HepG2 (cell line): Measurements from ENCODE around the gene POU2AF3. TPM values are rescaled to one million over a fixed set of nuclear protein-coding genes. Genes with fewer than 3 reads are reported as not detected.

Experiments
- ATAC-seq: fragments of 200-7000 bp; cut with Tn5 transposase; 3 replicates; pipeline ENCODE4 v1.9.1; 2020; ENCODE audit warnings: mild to moderate bottlenecking, moderate library complexity
- BruUV-seq: library from RNA; stranded (reverse); fragments of 400-500 nt; replicated peaks from 2 replicates; lab custom pipeline; 2021; lab: Mats Ljungman, UMichigan
- CTCF ChIA-PET: fragments of 300-600 bp; formaldehyde crosslinking; extraction: SDS; loops from one replicate; lab custom pipeline; 2021; ENCODE audit warnings: low total read pairs, inconsistent platforms, low intra/inter-chr PET ratio; lab: Yijun Ruan, JAX
- POLR2A ChIA-PET: fragments of 350-600 bp; sonication (Branson Sonifier 250); formaldehyde crosslinking; loops from one replicate; lab custom pipeline; 2020; ENCODE audit warnings: antibody characterized with exemption, inconsistent platforms; lab: Yijun Ruan, JAX
- DNase-seq: peaks from one replicate; pipeline ENCODE4 v3.0.0-alpha.2; 2015; ENCODE audit warnings: low spot score
- FAIRE-seq: peaks from 3 replicates; lab custom pipeline; 2011; peaks lifted over from hg19 to GRCh38; lab: Jason Lieb, UNC
- H2AFZ ChIP-seq: one replicate; pipeline ENCODE4 v1.6.1; 2011; ENCODE audit warnings: low read length, inconsistent platforms
- H3K27ac ChIP-seq: fragments of 300-600 bp; 3 replicates; pipeline ENCODE4 v1.8.0; 2011; ENCODE audit warnings: mixed run types, mild to moderate bottlenecking, mixed read lengths, low read length, inconsistent platforms; ENCODE audit not compliant: insufficient read depth; ENCODE audit errors: extremely low read length
- H3K27me3 ChIP-seq, 2 experiments: fragments of 200-600 bp in 1 of 2; 2 replicates in 1 of 2; 3 replicates in 1 of 2; pipeline versions ENCODE4 v1.6.0 to v1.8.0; 2011; ENCODE audit warnings: low read length in 2 of 2, mild to moderate bottlenecking in 2 of 2, moderate library complexity in 2 of 2, inconsistent platforms in 1 of 2; ENCODE audit not compliant: insufficient read depth in 2 of 2, control insufficient read depth in 1 of 2
- H3K36me3 ChIP-seq, 2 experiments: fragments of 200-600 bp in 1 of 2; replicated peaks in 1 of 2; 2 replicates in 1 of 2; 3 replicates in 1 of 2; pipeline versions ENCODE4 v1.5.1 to v1.8.0; 2011; ENCODE audit warnings: low read length in 2 of 2, inconsistent platforms in 1 of 2; ENCODE audit not compliant: insufficient read depth in 2 of 2, control insufficient read depth in 1 of 2
- H3K4me1 ChIP-seq: 2 replicates; pipeline ENCODE4 v1.5.1; 2012; ENCODE audit warnings: low read length, inconsistent platforms; ENCODE audit not compliant: insufficient read depth
- H3K4me2 ChIP-seq: 2 replicates; pipeline ENCODE4 v1.6.0; 2011; ENCODE audit warnings: low read depth, low read length, inconsistent platforms
- H3K4me3 ChIP-seq, 3 experiments: fragments of 200-600 bp in 1 of 3; sonication (generic), shearing (Covaris generic) in 1 of 3; replicated peaks in 1 of 3; 2 replicates each; pipeline ENCODE4 v1.5.1; 2011 to 2016; ENCODE audit warnings: low read length in 3 of 3, inconsistent platforms in 2 of 3, low read depth in 2 of 3, mild to moderate bottlenecking in 2 of 3, control low read depth in 1 of 3, mixed read lengths in 1 of 3; ENCODE audit not compliant: insufficient read depth in 1 of 3
- H3K79me2 ChIP-seq: one replicate; pipeline ENCODE4 v1.6.1; 2011; ENCODE audit warnings: low read length, inconsistent platforms; ENCODE audit not compliant: insufficient read depth
- H3K9ac ChIP-seq: 2 replicates; pipeline ENCODE4 v1.6.0; 2011; ENCODE audit warnings: mild to moderate bottlenecking, low read depth, low read length, inconsistent platforms; ENCODE audit not compliant: insufficient read depth
- H3K9me3 ChIP-seq: 2 replicates; pipeline ENCODE4 v1.5.1; 2012; ENCODE audit warnings: mild to moderate bottlenecking, low read length
- H4K20me1 ChIP-seq: 2 replicates; pipeline ENCODE4 v1.6.0; 2011; ENCODE audit warnings: inconsistent platforms, mild to moderate bottlenecking, low read length, moderate library complexity; ENCODE audit not compliant: insufficient read depth
- ATRX ChIP-seq: sonication (generic); formaldehyde crosslinking; IDR thresholded peaks from 2 replicates; pipeline ENCODE4 v1.4.0; 2020; ENCODE audit warnings: missing genetic modification reagents, borderline replicate concordance
- CENPX ChIP-seq: sonication (generic); formaldehyde crosslinking; IDR thresholded peaks from 2 replicates; pipeline ENCODE4 v1.9.0; 2021; ENCODE audit warnings: mild to moderate bottlenecking, missing genetic modification reagents, moderate library complexity
- FOSL2 ChIP-seq: sonication (generic); formaldehyde crosslinking; IDR thresholded peaks from 2 replicates; pipeline ENCODE4 v1.4.0; 2020; ENCODE audit warnings: missing genetic modification reagents
- RXRA ChIP-seq: sonication (generic); formaldehyde crosslinking; IDR thresholded peaks from 2 replicates; pipeline ENCODE4 v1.5.1; 2020; ENCODE audit warnings: missing genetic modification reagents
- SSRP1 ChIP-seq: IDR thresholded peaks from 2 replicates; pipeline ENCODE4 v1.6.1; 2016; ENCODE audit warnings: control low read depth
- TCF12 ChIP-seq, 2 experiments: fragments of 450-650 bp in 1 of 2; sonication (generic) in 1 of 2; formaldehyde crosslinking in 1 of 2; IDR thresholded peaks; 2 replicates each; pipeline versions ENCODE4 v1.6.1 to v1.8.0; 2017 to 2022; ENCODE audit warnings: antibody characterized with exemption in 1 of 2, mild to moderate bottlenecking in 1 of 2, missing genetic modification reagents in 1 of 2, moderate library complexity in 1 of 2
- XRCC5 ChIP-seq: fragments of 200-400 bp; formaldehyde crosslinking; optimal IDR thresholded peaks from 2 replicates; pipeline ENCODE3; 2017; ENCODE audit warnings: mild to moderate bottlenecking, low read length
- ZNF333 ChIP-seq: sonication (generic); formaldehyde crosslinking; IDR thresholded peaks from 2 replicates; pipeline ENCODE4 v1.4.0; 2020; ENCODE audit warnings: mild to moderate bottlenecking, missing genetic modification reagents, borderline replicate concordance
- WGBS: methylation state at CpG from one replicate; pipeline ENCODE4 v1.1.6; 2017; ENCODE audit warnings: low lambda C conversion rate; 5-methylcytosine and 5-hydroxymethylcytosine counted together
- in situ Hi-C: cut with HindIII; loops from 2 replicates; pipeline ENCODE4 v1.10.0; 2017; ENCODE audit warnings: low pct_unique_long_range_greater_than_20kb; ENCODE audit not compliant: extremely low pct_ligation_motif_present
- intact Hi-C: fragments of 100-400 bp; cut with micrococcal nuclease; formaldehyde crosslinking; loops from one replicate; pipeline ENCODE4 v1.10.0; 2022; ENCODE audit not compliant: unreplicated experiment
- polyA plus RNA-seq, 8 experiments: library from polyadenylated mRNA; depleted of rRNA in 3 of 8; stranded (reverse) in 7 of 8; unstranded in 1 of 8; fragments of >200 nt; fragmentation: Illumina TruSeq in 4 of 8; extraction: Trizol in 4 of 8; gene quantifications; 2 replicates each; pipeline versions ENCODE4 v1.2.1 to v1.2.3, GENCODE V29; 2011 to 2016; ENCODE audit warnings: low read depth in 4 of 8, missing spikeins in 1 of 8, mixed read lengths in 1 of 8; ENCODE audit not compliant: insufficient read depth in 1 of 8
- total RNA-seq, 5 experiments: library from RNA; depleted of rRNA; stranded (reverse); fragments of >200 nt; fragmentation: Illumina TruSeq; extraction: Trizol; gene quantifications; 2 replicates each; pipeline ENCODE4 v1.2.3, GENCODE V29; 2016; ENCODE audit warnings: low read depth in 1 of 5
- TF ChIP-seq, protein P1 (sequence below): sonication (generic); formaldehyde crosslinking; IDR thresholded peaks from 2 replicates; pipeline ENCODE4 v1.4.0; 2020; ENCODE audit warnings: missing genetic modification reagents
- TF ChIP-seq, protein P2 (sequence below): sonication (generic); formaldehyde crosslinking; IDR thresholded peaks from 2 replicates; pipeline ENCODE4 v1.9.0; 2021; ENCODE audit warnings: missing genetic modification reagents, mild to moderate bottlenecking, borderline replicate concordance
- TF ChIP-seq, protein P3 (sequence below), 2 experiments: fragments of 450-650 bp in 1 of 2; sonication (generic) in 1 of 2; formaldehyde crosslinking; IDR thresholded peaks; 2 replicates each; pipeline versions ENCODE4 v1.5.0 to v1.8.0; 2020 to 2022; ENCODE audit warnings: mild to moderate bottlenecking in 1 of 2, missing genetic modification reagents in 1 of 2
- TF ChIP-seq, protein P4 (sequence below): sonication (generic); formaldehyde crosslinking; IDR thresholded peaks from 2 replicates; pipeline ENCODE4 v1.4.0; 2020; ENCODE audit warnings: missing genetic modification reagents, borderline replicate concordance

POU2AF3 gene
- total and polyA plus RNA-seq, 2 of the 13 experiments (the other 11 are each of a cell fraction or from before 2014, with no cell fraction given), result 7.8 to 71.2 TPM

DNA sequence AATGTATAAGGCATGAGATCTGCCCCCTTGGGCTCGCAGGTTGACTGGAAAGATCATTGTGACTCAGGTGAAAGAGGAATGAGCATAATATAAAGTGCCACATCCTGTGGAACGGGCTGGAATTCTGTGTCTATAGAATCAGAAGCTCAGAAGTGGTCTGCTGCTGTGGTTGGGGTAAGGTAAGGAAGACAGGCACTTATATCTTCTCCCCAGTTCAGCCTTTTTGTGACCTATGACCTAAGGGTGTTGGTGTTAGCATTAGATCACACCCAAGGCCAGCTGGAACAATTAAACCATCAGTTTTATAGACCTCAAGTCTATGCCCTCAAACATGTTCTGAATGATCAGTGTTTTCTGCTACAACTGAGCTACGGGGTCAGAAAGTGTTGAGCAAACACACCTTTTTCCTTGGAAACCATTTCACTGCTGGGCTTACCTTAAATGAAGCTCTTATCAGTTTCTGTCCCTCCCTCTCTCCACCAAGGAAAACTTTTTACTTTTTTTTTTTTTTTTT is 15.7 kb upstream of the POU2AF3 start:
- CTCF ChIA-PET, result interaction anchor here (0.6 to 5.8 kb wide), 7 partner anchors 17 to 796 kb away, joined by 3 to 108 read pairs (median 5); no protein-coding TSS in a partner anchor
- in situ Hi-C loops, result loop anchor here (5.0 kb wide), 1 partner anchor 140 kb away; no protein-coding TSS in a partner anchor

More for the DNA sequence above, 15.7 kb upstream of the POU2AF3 start:
- intact Hi-C loops, result loop anchor here (1.0 to 2.0 kb wide), 4 partner anchors 16 to 164 kb away; partner anchors contain the start of gene POU2AF3
- Histone ChIP-seq H3K9ac (no peak overlapping the region), H3K36me3 (no peaks in the 10 kb centered on the region), H3K79me2 (no peaks in the 10 kb centered on the region), H3K27me3 (peaks cover 0 to 6% of the 10 kb centered on the region in 2 experiments; a peak in 1 of 5 replicates), H2AFZ (peak overlapping the region; percentile 18), H3K4me2 (0 out of 2 replicates have a peak overlapping the region, but pooled peaks have one; percentile 29), H3K27ac (no peak overlapping the region), H4K20me1 (no peaks in the 10 kb centered on the region), H3K4me1 (peaks cover 67% of the 10 kb centered on the region), H3K4me3 (no peak overlapping the region), H3K9me3 (no peaks in the 10 kb centered on the region)
- FAIRE-seq (no peak), ATAC-seq (no peak), DNase-seq (no peak)
- POLR2A ChIA-PET, result interaction anchor here (0.8 to 2.8 kb wide), 3 partner anchors 16 to 140 kb away, joined by 3 to 9 read pairs (median 4); partner anchors contain the start of gene POU2AF3
- BruUV-seq, result no TSS peak
- 60% methylated on average over 3 of the region's 3 CpGs for WGBS
- no peak for TF ChIP-seq FOSL2 (CRISPR knock-in tag)
- no peak for TF ChIP-seq SSRP1 (CRISPR knock-in tag)
- TF ChIP-seq TCF12 (IDR thresholded peaks at IDR 0.05), result no peak
- no peak for TF ChIP-seq TCF12 (CRISPR knock-in tag; IDR thresholded peaks at IDR 0.05)
- TF ChIP-seq, protein P1, sequence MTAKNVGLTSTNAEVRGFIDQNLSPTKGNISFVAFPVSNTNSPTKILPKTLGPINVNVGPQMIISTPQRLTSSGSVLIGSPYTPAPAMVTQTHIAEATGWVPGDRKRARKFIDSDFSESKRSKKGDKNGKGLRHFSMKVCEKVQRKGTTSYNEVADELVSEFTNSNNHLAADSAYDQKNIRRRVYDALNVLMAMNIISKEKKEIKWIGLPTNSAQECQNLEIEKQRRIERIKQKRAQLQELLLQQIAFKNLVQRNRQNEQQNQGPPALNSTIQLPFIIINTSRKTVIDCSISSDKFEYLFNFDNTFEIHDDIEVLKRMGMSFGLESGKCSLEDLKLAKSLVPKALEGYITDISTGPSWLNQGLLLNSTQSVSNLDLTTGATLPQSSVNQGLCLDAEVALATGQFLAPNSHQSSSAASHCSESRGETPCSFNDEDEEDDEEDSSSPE (CRISPR knock-in tag), result no peak
- TF ChIP-seq ZNF333 (CRISPR knock-in tag), result no peak
- TF ChIP-seq, protein P2, sequence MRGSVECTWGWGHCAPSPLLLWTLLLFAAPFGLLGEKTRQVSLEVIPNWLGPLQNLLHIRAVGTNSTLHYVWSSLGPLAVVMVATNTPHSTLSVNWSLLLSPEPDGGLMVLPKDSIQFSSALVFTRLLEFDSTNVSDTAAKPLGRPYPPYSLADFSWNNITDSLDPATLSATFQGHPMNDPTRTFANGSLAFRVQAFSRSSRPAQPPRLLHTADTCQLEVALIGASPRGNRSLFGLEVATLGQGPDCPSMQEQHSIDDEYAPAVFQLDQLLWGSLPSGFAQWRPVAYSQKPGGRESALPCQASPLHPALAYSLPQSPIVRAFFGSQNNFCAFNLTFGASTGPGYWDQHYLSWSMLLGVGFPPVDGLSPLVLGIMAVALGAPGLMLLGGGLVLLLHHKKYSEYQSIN (CRISPR knock-in tag), result no peak
- TF ChIP-seq, protein P3, sequence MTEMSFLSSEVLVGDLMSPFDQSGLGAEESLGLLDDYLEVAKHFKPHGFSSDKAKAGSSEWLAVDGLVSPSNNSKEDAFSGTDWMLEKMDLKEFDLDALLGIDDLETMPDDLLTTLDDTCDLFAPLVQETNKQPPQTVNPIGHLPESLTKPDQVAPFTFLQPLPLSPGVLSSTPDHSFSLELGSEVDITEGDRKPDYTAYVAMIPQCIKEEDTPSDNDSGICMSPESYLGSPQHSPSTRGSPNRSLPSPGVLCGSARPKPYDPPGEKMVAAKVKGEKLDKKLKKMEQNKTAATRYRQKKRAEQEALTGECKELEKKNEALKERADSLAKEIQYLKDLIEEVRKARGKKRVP (CRISPR knock-in tag; IDR thresholded peaks at IDR 0.05), result no peak
- no peak for TF ChIP-seq RXRA (CRISPR knock-in tag)
- TF ChIP-seq, protein P4, sequence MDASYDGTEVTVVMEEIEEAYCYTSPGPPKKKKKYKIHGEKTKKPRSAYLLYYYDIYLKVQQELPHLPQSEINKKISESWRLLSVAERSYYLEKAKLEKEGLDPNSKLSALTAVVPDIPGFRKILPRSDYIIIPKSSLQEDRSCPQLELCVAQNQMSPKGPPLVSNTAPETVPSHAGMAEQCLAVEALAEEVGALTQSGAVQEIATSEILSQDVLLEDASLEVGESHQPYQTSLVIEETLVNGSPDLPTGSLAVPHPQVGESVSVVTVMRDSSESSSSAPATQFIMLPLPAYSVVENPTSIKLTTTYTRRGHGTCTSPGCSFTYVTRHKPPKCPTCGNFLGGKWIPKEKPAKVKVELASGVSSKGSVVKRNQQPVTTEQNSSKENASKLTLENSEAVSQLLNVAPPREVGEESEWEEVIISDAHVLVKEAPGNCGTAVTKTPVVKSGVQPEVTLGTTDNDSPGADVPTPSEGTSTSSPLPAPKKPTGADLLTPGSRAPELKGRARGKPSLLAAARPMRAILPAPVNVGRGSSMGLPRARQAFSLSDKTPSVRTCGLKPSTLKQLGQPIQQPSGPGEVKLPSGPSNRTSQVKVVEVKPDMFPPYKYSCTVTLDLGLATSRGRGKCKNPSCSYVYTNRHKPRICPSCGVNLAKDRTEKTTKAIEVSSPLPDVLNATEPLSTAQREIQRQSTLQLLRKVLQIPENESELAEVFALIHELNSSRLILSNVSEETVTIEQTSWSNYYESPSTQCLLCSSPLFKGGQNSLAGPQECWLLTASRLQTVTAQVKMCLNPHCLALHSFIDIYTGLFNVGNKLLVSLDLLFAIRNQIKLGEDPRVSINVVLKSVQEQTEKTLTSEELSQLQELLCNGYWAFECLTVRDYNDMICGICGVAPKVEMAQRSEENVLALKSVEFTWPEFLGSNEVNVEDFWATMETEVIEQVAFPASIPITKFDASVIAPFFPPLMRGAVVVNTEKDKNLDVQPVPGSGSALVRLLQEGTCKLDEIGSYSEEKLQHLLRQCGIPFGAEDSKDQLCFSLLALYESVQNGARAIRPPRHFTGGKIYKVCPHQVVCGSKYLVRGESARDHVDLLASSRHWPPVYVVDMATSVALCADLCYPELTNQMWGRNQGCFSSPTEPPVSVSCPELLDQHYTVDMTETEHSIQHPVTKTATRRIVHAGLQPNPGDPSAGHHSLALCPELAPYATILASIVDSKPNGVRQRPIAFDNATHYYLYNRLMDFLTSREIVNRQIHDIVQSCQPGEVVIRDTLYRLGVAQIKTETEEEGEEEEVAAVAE, result no peak
- TF ChIP-seq CENPX, result no peak
- TF ChIP-seq XRCC5, result no peak
- no peak for TF ChIP-seq ATRX (CRISPR knock-in tag)
